BJ (cell line): Measurements from ENCODE around the gene PUS7. TPM values are rescaled to one million over a fixed set of nuclear protein-coding genes. Genes with fewer than 3 reads are reported as not detected.

Experiments used
- CTCF ChIA-PET: fragments of 350-600 bp; formaldehyde crosslinking; extraction: SDS; loops from one replicate; lab custom pipeline; 2021; ENCODE audit warnings: antibody characterized with exemption, inconsistent platforms; lab: Yijun Ruan, JAX
- POLR2A ChIA-PET: fragments of 300-600 bp; sonication (Branson Sonifier 250); formaldehyde crosslinking; extraction: SDS; loops from one replicate; lab custom pipeline; 2021; ENCODE audit warnings: antibody characterized with exemption; lab: Charles Lee
- DNase-seq: peaks from one replicate; pipeline ENCODE4 v3.0.0-alpha.2; 2011; ENCODE audit warnings: low read depth
- H3K27me3 ChIP-seq: 2 replicates; pipeline ENCODE4 v1.6.0; 2011; ENCODE audit warnings: low read length; ENCODE audit not compliant: control insufficient read depth, insufficient read depth
- H3K36me3 ChIP-seq: 2 replicates; pipeline ENCODE4 v1.5.1; 2011; ENCODE audit warnings: low read length; ENCODE audit not compliant: control insufficient read depth, insufficient read depth
- H3K4me3 ChIP-seq: 2 replicates; pipeline ENCODE4 v1.5.1; 2011; ENCODE audit warnings: low read depth, mild to moderate bottlenecking, control low read depth, low read length
- polyA plus RNA-seq: library from polyadenylated mRNA; depleted of rRNA; stranded (reverse); fragments of >200 nt; gene quantifications from 2 replicates; pipeline ENCODE4 v1.2.3, GENCODE V29; 2011
- TF ChIP-seq, protein P1 (sequence below): IDR thresholded peaks from 2 replicates; pipeline ENCODE4 v1.5.1; 2011; ENCODE audit warnings: low read depth, mild to moderate bottlenecking, control low read depth, inconsistent platforms, low read length, moderate library complexity; ENCODE audit not compliant: insufficient read depth

Gene PUS7
- polyA plus RNA-seq, 1 experiment, result 5.2 TPM

DNA sequence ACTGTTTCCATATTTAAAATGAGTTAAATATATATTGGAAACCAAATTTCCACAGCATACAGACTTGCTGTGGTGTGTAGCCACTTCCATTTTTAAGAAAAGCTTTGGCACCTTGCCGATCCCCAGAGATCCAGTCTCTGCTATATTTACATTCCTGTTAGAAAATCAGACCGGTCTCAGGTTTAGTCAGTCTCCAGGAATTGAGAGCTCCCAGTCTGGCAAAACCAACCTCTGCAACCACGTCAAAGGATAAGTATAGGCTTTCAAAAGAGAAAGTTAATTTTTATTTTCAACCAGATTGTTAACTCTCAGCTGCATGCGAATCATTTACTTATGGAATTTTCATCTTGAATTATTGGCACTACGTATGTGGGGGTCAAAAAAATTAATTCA is 28.2 kb downstream of the PUS7 start:
- ChIA-PET CTCF (interaction anchor here (0.6 to 1.6 kb wide), 5 partner anchors 11 to 106 kb away, joined by 3 to 10 read pairs (median 3); no protein-coding TSS in a partner anchor), POLR2A (no interaction called here)
- Histone ChIP-seq H3K4me3 (no peak overlapping the region), H3K36me3 (no peaks in the 10 kb centered on the region), H3K27me3 (no peaks in the 10 kb centered on the region)
- peak; percentile 43 for DNase-seq
- TF ChIP-seq, protein P1, sequence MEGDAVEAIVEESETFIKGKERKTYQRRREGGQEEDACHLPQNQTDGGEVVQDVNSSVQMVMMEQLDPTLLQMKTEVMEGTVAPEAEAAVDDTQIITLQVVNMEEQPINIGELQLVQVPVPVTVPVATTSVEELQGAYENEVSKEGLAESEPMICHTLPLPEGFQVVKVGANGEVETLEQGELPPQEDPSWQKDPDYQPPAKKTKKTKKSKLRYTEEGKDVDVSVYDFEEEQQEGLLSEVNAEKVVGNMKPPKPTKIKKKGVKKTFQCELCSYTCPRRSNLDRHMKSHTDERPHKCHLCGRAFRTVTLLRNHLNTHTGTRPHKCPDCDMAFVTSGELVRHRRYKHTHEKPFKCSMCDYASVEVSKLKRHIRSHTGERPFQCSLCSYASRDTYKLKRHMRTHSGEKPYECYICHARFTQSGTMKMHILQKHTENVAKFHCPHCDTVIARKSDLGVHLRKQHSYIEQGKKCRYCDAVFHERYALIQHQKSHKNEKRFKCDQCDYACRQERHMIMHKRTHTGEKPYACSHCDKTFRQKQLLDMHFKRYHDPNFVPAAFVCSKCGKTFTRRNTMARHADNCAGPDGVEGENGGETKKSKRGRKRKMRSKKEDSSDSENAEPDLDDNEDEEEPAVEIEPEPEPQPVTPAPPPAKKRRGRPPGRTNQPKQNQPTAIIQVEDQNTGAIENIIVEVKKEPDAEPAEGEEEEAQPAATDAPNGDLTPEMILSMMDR, result no peak

- ChIA-PET POLR2A (no interaction called here), CTCF (interaction anchor here (1.2 to 1.6 kb wide), 3 partner anchors 63 to 94 kb away, joined by 3 to 10 read pairs (median 3); no protein-coding TSS in a partner anchor)
- Histone ChIP-seq H3K4me3 (no peak overlapping the region), H3K27me3 (no peaks in the 10 kb centered on the region), H3K36me3 (no peaks in the 10 kb centered on the region)
- TF ChIP-seq, protein P1, result no peak
- DNase-seq, result no peak
Observed at GRCh38 chr7:105493196-105493922, 28.7 kb downstream of the PUS7 start.

- ChIA-PET CTCF (interaction anchor here (0.6 to 4.2 kb wide), 5 partner anchors 24 to 408 kb away, joined by 4 to 26 read pairs (median 9); no protein-coding TSS in a partner anchor), POLR2A (no interaction called here)
- Histone ChIP-seq H3K36me3 (no peaks in the 10 kb centered on the region; the same call in none of the 2 replicates), H3K4me3 (no peak overlapping the region), H3K27me3 (no peaks in the 10 kb centered on the region)
- DNase-seq, result no peak
- TF ChIP-seq, protein P1, result no peak
Observed at GRCh38 chr7:105489409-105489808, 32.7 kb downstream of the PUS7 start.

GRCh38 chr7:105487579-105488571 is 34.2 kb downstream of the PUS7 start:
- no peaks in the 10 kb centered on the region; the same call in none of the 2 replicates for H3K36me3 ChIP-seq
- TF ChIP-seq, protein P1, result peak; percentile 51
- ChIA-PET CTCF (interaction anchor here (0.6 to 4.2 kb wide), 9 partner anchors 23 to 535 kb away, joined by 3 to 26 read pairs (median 4); no protein-coding TSS in a partner anchor), POLR2A (no interaction called here)
- H3K4me3 ChIP-seq, result no peak overlapping the region
- no peaks in the 10 kb centered on the region for H3K27me3 ChIP-seq
- peak; percentile 69 for DNase-seq
